Loucy (cell line): ENCODE measurements around the gene HIBCH.

Experiments
- H2AFZ ChIP-seq: fragments of 200-600 bp; sonication (generic); 2 replicates; pipeline ENCODE4 v1.6.0; 2016; ENCODE audit warnings: antibody characterized with exemption, mild to moderate bottlenecking, low read length, moderate library complexity
- H3F3A ChIP-seq: fragments of 200-600 bp; 2 replicates; pipeline ENCODE4 v1.6.0; 2016; ENCODE audit warnings: antibody characterized with exemption, low read depth, mild to moderate bottlenecking
- H3K27me3 ChIP-seq: fragments of 200-600 bp; sonication (generic); 2 replicates; pipeline ENCODE4 v1.6.1; 2014; ENCODE audit warnings: low read length, mild to moderate bottlenecking; ENCODE audit not compliant: insufficient read depth, poor library complexity, severe bottlenecking
- H3K36me3 ChIP-seq: fragments of 200-600 bp; sonication (generic); 2 replicates; pipeline ENCODE4 v1.6.1; 2016; ENCODE audit warnings: low read length; ENCODE audit not compliant: insufficient read depth
- H3K4me1 ChIP-seq: fragments of 200-600 bp; sonication (generic); 2 replicates; pipeline ENCODE4 v1.5.1; 2014; ENCODE audit warnings: low read length, mild to moderate bottlenecking; ENCODE audit not compliant: insufficient read depth, poor library complexity, severe bottlenecking
- H3K4me2 ChIP-seq: fragments of 200-600 bp; sonication (generic); 2 replicates; pipeline ENCODE4 v1.6.0; 2014; ENCODE audit warnings: antibody characterized with exemption, low read length, low read depth, mild to moderate bottlenecking; ENCODE audit not compliant: poor library complexity, severe bottlenecking
- H3K4me3 ChIP-seq: fragments of 200-600 bp; sonication (generic); 2 replicates; pipeline ENCODE4 v1.5.1; 2014; ENCODE audit warnings: low read length, mild to moderate bottlenecking, mixed read lengths; ENCODE audit not compliant: poor library complexity, severe bottlenecking
- H3K79me2 ChIP-seq: fragments of 200-600 bp; sonication (generic); 2 replicates; pipeline ENCODE4 v1.6.1; 2014; ENCODE audit warnings: low read length; ENCODE audit not compliant: insufficient read depth
- H3K9ac ChIP-seq: fragments of 200-600 bp; sonication (generic); 2 replicates; pipeline ENCODE4 v1.6.0; 2014; ENCODE audit warnings: mild to moderate bottlenecking, low read depth, low read length, moderate library complexity; ENCODE audit not compliant: poor library complexity, severe bottlenecking
- H3K9me2 ChIP-seq: fragments of 200-600 bp; sonication (generic); replicated peaks from 2 replicates; pipeline ENCODE4 v1.6.1; 2016; ENCODE audit warnings: low read depth, low read length, mixed read lengths
- H3K9me3 ChIP-seq: fragments of 200-600 bp; sonication (generic); 2 replicates; pipeline ENCODE4 v1.6.1; 2014; ENCODE audit warnings: mild to moderate bottlenecking, antibody characterized with exemption, low read length, low read depth; ENCODE audit not compliant: insufficient read depth
- H4K20me1 ChIP-seq: fragments of 200-600 bp; sonication (generic); 2 replicates; pipeline ENCODE4 v1.6.0; 2014; ENCODE audit warnings: antibody characterized with exemption, low read length, mild to moderate bottlenecking; ENCODE audit not compliant: insufficient read depth, poor library complexity, severe bottlenecking
- EZH2phosphoT487 ChIP-seq: fragments of 200-600 bp; IDR thresholded peaks from 2 replicates; pipeline ENCODE4 v1.6.1; 2018; ENCODE audit warnings: antibody characterized with exemption, mild to moderate bottlenecking, moderate library complexity, borderline replicate concordance
- TF ChIP-seq, protein P1 (sequence below): fragments of 200-600 bp; sonication (generic); conservative IDR thresholded peaks from 2 replicates; pipeline ENCODE4 v1.5.1; 2014; ENCODE audit warnings: mild to moderate bottlenecking, antibody characterized with exemption, low read length

HIBCH gene

DNA sequence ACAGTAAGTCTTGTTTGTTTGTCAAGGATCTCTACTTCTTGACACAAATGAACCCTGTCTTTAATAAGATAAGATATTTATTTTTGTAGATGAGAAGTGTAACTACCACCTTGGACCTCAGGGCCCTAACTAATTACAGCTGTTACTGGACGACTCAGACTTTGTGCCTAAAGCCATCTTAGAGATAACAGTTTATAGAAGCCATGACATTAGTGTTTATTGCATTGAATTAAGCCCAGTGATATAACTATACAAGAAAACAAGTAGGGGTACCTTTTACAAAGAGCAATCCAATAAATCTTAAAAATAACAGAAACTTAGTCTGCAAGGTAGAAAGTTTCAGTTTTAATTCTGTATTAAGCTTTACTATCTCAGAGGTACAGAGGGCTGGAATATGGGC is 119.0 kb downstream of the HIBCH start:
- H3K4me1 ChIP-seq = peaks cover 4% of the 10 kb centered on the region
- H3K79me2 ChIP-seq = no peaks in the 10 kb centered on the region
- no peaks in the 10 kb centered on the region for H3F3A ChIP-seq

DNA sequence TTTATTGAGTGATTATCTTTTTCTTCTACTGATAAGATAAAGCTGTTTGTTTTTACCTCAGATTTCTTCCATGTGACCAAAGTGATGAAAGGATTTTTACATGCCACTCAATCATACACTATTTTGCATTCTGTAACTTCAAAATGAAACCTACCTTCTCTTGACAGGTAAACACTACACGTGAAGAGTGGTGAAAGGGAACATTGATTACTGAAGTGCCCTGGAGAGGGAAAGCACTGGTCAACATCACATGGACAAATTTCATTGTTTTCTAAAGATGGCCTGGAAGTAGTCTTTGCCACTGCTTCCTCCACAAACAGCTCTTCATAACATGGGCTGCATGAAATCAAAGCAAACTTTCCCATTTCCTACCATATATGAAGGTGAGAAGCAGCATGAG is 120.1 kb downstream of the HIBCH start:
- H3K9ac ChIP-seq = no peak overlapping the region
- no peak for TF ChIP-seq EZH2phosphoT487
- TF ChIP-seq, protein P1, sequence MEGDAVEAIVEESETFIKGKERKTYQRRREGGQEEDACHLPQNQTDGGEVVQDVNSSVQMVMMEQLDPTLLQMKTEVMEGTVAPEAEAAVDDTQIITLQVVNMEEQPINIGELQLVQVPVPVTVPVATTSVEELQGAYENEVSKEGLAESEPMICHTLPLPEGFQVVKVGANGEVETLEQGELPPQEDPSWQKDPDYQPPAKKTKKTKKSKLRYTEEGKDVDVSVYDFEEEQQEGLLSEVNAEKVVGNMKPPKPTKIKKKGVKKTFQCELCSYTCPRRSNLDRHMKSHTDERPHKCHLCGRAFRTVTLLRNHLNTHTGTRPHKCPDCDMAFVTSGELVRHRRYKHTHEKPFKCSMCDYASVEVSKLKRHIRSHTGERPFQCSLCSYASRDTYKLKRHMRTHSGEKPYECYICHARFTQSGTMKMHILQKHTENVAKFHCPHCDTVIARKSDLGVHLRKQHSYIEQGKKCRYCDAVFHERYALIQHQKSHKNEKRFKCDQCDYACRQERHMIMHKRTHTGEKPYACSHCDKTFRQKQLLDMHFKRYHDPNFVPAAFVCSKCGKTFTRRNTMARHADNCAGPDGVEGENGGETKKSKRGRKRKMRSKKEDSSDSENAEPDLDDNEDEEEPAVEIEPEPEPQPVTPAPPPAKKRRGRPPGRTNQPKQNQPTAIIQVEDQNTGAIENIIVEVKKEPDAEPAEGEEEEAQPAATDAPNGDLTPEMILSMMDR = no peak
- H3K9me2 ChIP-seq = no peaks in the 10 kb centered on the region
- no peaks in the 10 kb centered on the region for H3K27me3 ChIP-seq
- H3K4me3 ChIP-seq = no peak overlapping the region
- no peaks in the 10 kb centered on the region for H3K79me2 ChIP-seq
- peaks cover 12% of the 10 kb centered on the region; the same call in 1 of the 2 replicates for H3K36me3 ChIP-seq
- no peaks in the 10 kb centered on the region for H4K20me1 ChIP-seq
- H3F3A ChIP-seq = no peaks in the 10 kb centered on the region
- no peak overlapping the region for H3K4me2 ChIP-seq
- no peak overlapping the region for H2AFZ ChIP-seq
- no peaks in the 10 kb centered on the region for H3K9me3 ChIP-seq
- H3K4me1 ChIP-seq = peaks cover 7% of the 10 kb centered on the region

More for the DNA sequence above, 119.0 kb downstream of the HIBCH start:
- Histone ChIP-seq H3K9me2 (no peaks in the 10 kb centered on the region), H3K36me3 (peaks cover 17% of the 10 kb centered on the region; the same call in 1 of the 2 replicates), H3K4me2 (no peak overlapping the region), H3K9me3 (no peaks in the 10 kb centered on the region), H4K20me1 (no peaks in the 10 kb centered on the region), H3K27me3 (no peaks in the 10 kb centered on the region), H3K9ac (no peak overlapping the region), H3K4me3 (no peak overlapping the region), H2AFZ (no peak overlapping the region)
- TF ChIP-seq EZH2phosphoT487 = no peak
- TF ChIP-seq, protein P1 = no peak

GRCh38 chr2:190199109-190199508 is 120.5 kb downstream of the HIBCH start:
- TF ChIP-seq, protein P1 = no peak
- no peak for TF ChIP-seq EZH2phosphoT487
- H3K4me1 ChIP-seq = peaks cover 8% of the 10 kb centered on the region
- H3K9me3 ChIP-seq = no peaks in the 10 kb centered on the region
- H3K79me2 ChIP-seq = no peaks in the 10 kb centered on the region
- no peak overlapping the region for H2AFZ ChIP-seq
- H3K9ac ChIP-seq = no peak overlapping the region
- H3K9me2 ChIP-seq = no peaks in the 10 kb centered on the region
- no peaks in the 10 kb centered on the region for H3K27me3 ChIP-seq
- peaks cover 11% of the 10 kb centered on the region; the same call in 1 of the 2 replicates for H3K36me3 ChIP-seq
- H3F3A ChIP-seq = no peaks in the 10 kb centered on the region
- no peak overlapping the region for H3K4me2 ChIP-seq
- H4K20me1 ChIP-seq = no peaks in the 10 kb centered on the region
- no peak overlapping the region for H3K4me3 ChIP-seq
